HepG2 (cell line): ENCODE results near the gene GLG1. TPM values are rescaled to one million over a fixed set of nuclear protein-coding genes. Genes with fewer than 3 reads are reported as not detected.

Source experiments
- ATAC-seq: fragments of 200-7000 bp; cut with Tn5 transposase; 3 replicates; pipeline ENCODE4 v1.9.1; 2020; ENCODE audit warnings: mild to moderate bottlenecking, moderate library complexity
- BruUV-seq: library from RNA; stranded (reverse); fragments of 400-500 nt; replicated peaks from 2 replicates; lab custom pipeline; 2021; lab: Mats Ljungman, UMichigan
- CTCF ChIA-PET: fragments of 300-600 bp; formaldehyde crosslinking; extraction: SDS; loops from one replicate; lab custom pipeline; 2021; ENCODE audit warnings: low total read pairs, inconsistent platforms, low intra/inter-chr PET ratio; lab: Yijun Ruan, JAX
- POLR2A ChIA-PET: fragments of 350-600 bp; sonication (Branson Sonifier 250); formaldehyde crosslinking; loops from one replicate; lab custom pipeline; 2020; ENCODE audit warnings: antibody characterized with exemption, inconsistent platforms; lab: Yijun Ruan, JAX
- DNase-seq: peaks from one replicate; pipeline ENCODE4 v3.0.0-alpha.2; 2015; ENCODE audit warnings: low spot score
- FAIRE-seq: peaks from 3 replicates; lab custom pipeline; 2011; peaks lifted over from hg19 to GRCh38; lab: Jason Lieb, UNC
- H2AFZ ChIP-seq: one replicate; pipeline ENCODE4 v1.6.1; 2011; ENCODE audit warnings: low read length, inconsistent platforms
- H3K27ac ChIP-seq: fragments of 300-600 bp; 3 replicates; pipeline ENCODE4 v1.8.0; 2011; ENCODE audit warnings: mixed run types, mild to moderate bottlenecking, mixed read lengths, low read length, inconsistent platforms; ENCODE audit not compliant: insufficient read depth; ENCODE audit errors: extremely low read length
- H3K27me3 ChIP-seq, 2 experiments: fragments of 200-600 bp in 1 of 2; 2 replicates in 1 of 2; 3 replicates in 1 of 2; pipeline versions ENCODE4 v1.6.0 to v1.8.0; 2011; ENCODE audit warnings: low read length in 2 of 2, mild to moderate bottlenecking in 2 of 2, moderate library complexity in 2 of 2, inconsistent platforms in 1 of 2; ENCODE audit not compliant: insufficient read depth in 2 of 2, control insufficient read depth in 1 of 2
- H3K36me3 ChIP-seq, 2 experiments: fragments of 200-600 bp in 1 of 2; replicated peaks in 1 of 2; 2 replicates in 1 of 2; 3 replicates in 1 of 2; pipeline versions ENCODE4 v1.5.1 to v1.8.0; 2011; ENCODE audit warnings: low read length in 2 of 2, inconsistent platforms in 1 of 2; ENCODE audit not compliant: insufficient read depth in 2 of 2, control insufficient read depth in 1 of 2
- H3K4me1 ChIP-seq: 2 replicates; pipeline ENCODE4 v1.5.1; 2012; ENCODE audit warnings: low read length, inconsistent platforms; ENCODE audit not compliant: insufficient read depth
- H3K4me2 ChIP-seq: 2 replicates; pipeline ENCODE4 v1.6.0; 2011; ENCODE audit warnings: low read depth, low read length, inconsistent platforms
- H3K4me3 ChIP-seq, 3 experiments: fragments of 200-600 bp in 1 of 3; sonication (generic), shearing (Covaris generic) in 1 of 3; replicated peaks in 1 of 3; 2 replicates each; pipeline ENCODE4 v1.5.1; 2011 to 2016; ENCODE audit warnings: low read length in 3 of 3, inconsistent platforms in 2 of 3, low read depth in 2 of 3, mild to moderate bottlenecking in 2 of 3, control low read depth in 1 of 3, mixed read lengths in 1 of 3; ENCODE audit not compliant: insufficient read depth in 1 of 3
- H3K79me2 ChIP-seq: one replicate; pipeline ENCODE4 v1.6.1; 2011; ENCODE audit warnings: low read length, inconsistent platforms; ENCODE audit not compliant: insufficient read depth
- H3K9ac ChIP-seq: 2 replicates; pipeline ENCODE4 v1.6.0; 2011; ENCODE audit warnings: mild to moderate bottlenecking, low read depth, low read length, inconsistent platforms; ENCODE audit not compliant: insufficient read depth
- H3K9me3 ChIP-seq: 2 replicates; pipeline ENCODE4 v1.5.1; 2012; ENCODE audit warnings: mild to moderate bottlenecking, low read length
- H4K20me1 ChIP-seq: 2 replicates; pipeline ENCODE4 v1.6.0; 2011; ENCODE audit warnings: inconsistent platforms, mild to moderate bottlenecking, low read length, moderate library complexity; ENCODE audit not compliant: insufficient read depth
- CCAR2 ChIP-seq: fragments of 200-400 bp; formaldehyde crosslinking; optimal IDR thresholded peaks from 2 replicates; pipeline ENCODE3; 2018; ENCODE audit warnings: low read depth, mild to moderate bottlenecking, low read length, moderate library complexity
- CEBPZ ChIP-seq: IDR thresholded peaks from 2 replicates; pipeline ENCODE4 v1.6.1; 2012; ENCODE audit warnings: low read length, improper control_type of control experiment
- CHD4 ChIP-seq: fragments of 200-600 bp; sonication (generic); IDR thresholded peaks from 2 replicates; pipeline ENCODE4 v1.7.0; 2017; ENCODE audit warnings: mild to moderate bottlenecking, low read length, borderline replicate concordance
- ISX ChIP-seq: sonication (generic); formaldehyde crosslinking; conservative IDR thresholded peaks from 2 replicates; pipeline ENCODE4 v1.5.0; 2020; ENCODE audit warnings: missing genetic modification reagents
- MED8 ChIP-seq: sonication (generic); formaldehyde crosslinking; IDR thresholded peaks from 2 replicates; pipeline ENCODE4 v1.8.1; 2023; ENCODE audit warnings: mild to moderate bottlenecking, missing genetic modification reagents; ENCODE audit not compliant: insufficient replicate concordance
- NAIF1 ChIP-seq: sonication (generic); formaldehyde crosslinking; IDR thresholded peaks from 2 replicates; pipeline ENCODE4 v1.5.0; 2020; ENCODE audit warnings: mild to moderate bottlenecking, missing genetic modification reagents, borderline replicate concordance
- RELA ChIP-seq: sonication (generic); formaldehyde crosslinking; IDR thresholded peaks from 2 replicates; pipeline ENCODE4 v1.4.0; 2020; ENCODE audit warnings: missing genetic modification reagents
- RFX5 ChIP-seq: IDR thresholded peaks from 2 replicates; pipeline ENCODE4 v1.6.1; 2011; ENCODE audit warnings: low read depth, low read length, improper control_type of control experiment
- SIX1 ChIP-seq: sonication (generic); formaldehyde crosslinking; IDR thresholded peaks from 2 replicates; pipeline ENCODE4 v1.4.0; 2020; ENCODE audit warnings: missing genetic modification reagents, borderline replicate concordance
- ZFP36L2 ChIP-seq: sonication (generic); formaldehyde crosslinking; IDR thresholded peaks from 2 replicates; pipeline ENCODE4 v1.4.0; 2020; ENCODE audit warnings: missing genetic modification reagents
- ZFP62 ChIP-seq: sonication (generic); formaldehyde crosslinking; IDR thresholded peaks from 2 replicates; pipeline ENCODE4 v1.4.0; 2020; ENCODE audit warnings: missing genetic modification reagents
- ZFP90 ChIP-seq: sonication (generic); formaldehyde crosslinking; IDR thresholded peaks from 2 replicates; pipeline ENCODE4 v1.8.0; 2022; ENCODE audit warnings: missing genetic modification reagents, mild to moderate bottlenecking, inconsistent platforms, borderline replicate concordance
- ZKSCAN8 ChIP-seq: IDR thresholded peaks from 2 replicates; pipeline ENCODE4 v1.6.1; 2016; ENCODE audit warnings: borderline replicate concordance, missing genetic modification reagents, missing compliant biosample characterization
- ZNF12 ChIP-seq: sonication (generic); formaldehyde crosslinking; IDR thresholded peaks from 2 replicates; pipeline ENCODE4 v1.5.0; 2020; ENCODE audit warnings: missing genetic modification reagents
- ZNF136 ChIP-seq: sonication (generic); formaldehyde crosslinking; IDR thresholded peaks from 2 replicates; pipeline ENCODE4 v1.8.1; 2022; ENCODE audit warnings: low read depth, mild to moderate bottlenecking, moderate library complexity, missing genetic modification reagents
- ZNF232 ChIP-seq: sonication (generic); formaldehyde crosslinking; IDR thresholded peaks from 2 replicates; pipeline ENCODE4 v1.4.0; 2020; ENCODE audit warnings: missing genetic modification reagents, borderline replicate concordance
- WGBS: methylation state at CpG from one replicate; pipeline ENCODE4 v1.1.6; 2017; ENCODE audit warnings: low lambda C conversion rate; 5-methylcytosine and 5-hydroxymethylcytosine counted together
- in situ Hi-C: cut with HindIII; loops from 2 replicates; pipeline ENCODE4 v1.10.0; 2017; ENCODE audit warnings: low pct_unique_long_range_greater_than_20kb; ENCODE audit not compliant: extremely low pct_ligation_motif_present
- intact Hi-C: fragments of 100-400 bp; cut with micrococcal nuclease; formaldehyde crosslinking; loops from one replicate; pipeline ENCODE4 v1.10.0; 2022; ENCODE audit not compliant: unreplicated experiment
- polyA plus RNA-seq, 8 experiments: library from polyadenylated mRNA; depleted of rRNA in 3 of 8; stranded (reverse) in 7 of 8; unstranded in 1 of 8; fragments of >200 nt; fragmentation: Illumina TruSeq in 4 of 8; extraction: Trizol in 4 of 8; gene quantifications; 2 replicates each; pipeline versions ENCODE4 v1.2.1 to v1.2.3, GENCODE V29; 2011 to 2016; ENCODE audit warnings: low read depth in 4 of 8, missing spikeins in 1 of 8, mixed read lengths in 1 of 8; ENCODE audit not compliant: insufficient read depth in 1 of 8
- total RNA-seq, 5 experiments: library from RNA; depleted of rRNA; stranded (reverse); fragments of >200 nt; fragmentation: Illumina TruSeq; extraction: Trizol; gene quantifications; 2 replicates each; pipeline ENCODE4 v1.2.3, GENCODE V29; 2016; ENCODE audit warnings: low read depth in 1 of 5

The GLG1 gene
- total and polyA plus RNA-seq, 2 of the 13 experiments (the other 11 are each of a cell fraction or from before 2014, with no cell fraction given), result 87.7 to 141 TPM

GRCh38 chr16:74524926-74525325 lies 82.0 kb downstream of the GLG1 start:
- no peaks in the 10 kb centered on the region for H3K79me2 ChIP-seq
- ATAC-seq, result no peak
- no TSS peak for BruUV-seq
- H3K27ac ChIP-seq, result no peak overlapping the region
- no peak overlapping the region for H3K9ac ChIP-seq
- DNase-seq, result no peak
- H3K9me3 ChIP-seq, result peaks cover 14% of the 10 kb centered on the region; the same call in 1 of the 2 replicates
- no peak for FAIRE-seq
- H4K20me1 ChIP-seq, result no peaks in the 10 kb centered on the region; the same call in 1 of the 2 replicates
- no peak for TF ChIP-seq ZFP36L2
- TF ChIP-seq ZNF136, result no peak
- TF ChIP-seq SIX1 (CRISPR knock-in tag), result no peak
- TF ChIP-seq CHD4, result no peak
- TF ChIP-seq ZNF12 (CRISPR knock-in tag), result no peak
- no peak for TF ChIP-seq RFX5
- intact Hi-C loops, result no loop called here
- H3K4me3 ChIP-seq, result no peak overlapping the region
- no peaks in the 10 kb centered on the region for H3K27me3 ChIP-seq
- no peak overlapping the region for H3K4me2 ChIP-seq
- in situ Hi-C loops, result no loop called here
- ChIA-PET CTCF (no interaction called here), POLR2A (no interaction called here)
- H3K36me3 ChIP-seq, result peaks cover 4 to 21% of the 10 kb centered on the region in 2 experiments
- H2AFZ ChIP-seq, result no peak overlapping the region
- no peaks in the 10 kb centered on the region for H3K4me1 ChIP-seq

GRCh38 chr16:74524117-74524516 lies 82.8 kb downstream of the GLG1 start:
- no peak overlapping the region for H2AFZ ChIP-seq
- ChIA-PET CTCF (no interaction called here), POLR2A (no interaction called here)
- H3K4me3 ChIP-seq, result no peak overlapping the region
- DNase-seq (no peak), FAIRE-seq (no peak), ATAC-seq (no peak)
- no peaks in the 10 kb centered on the region for H3K27me3 ChIP-seq
- H3K79me2 ChIP-seq, result no peaks in the 10 kb centered on the region
- peaks cover 14% of the 10 kb centered on the region; the same call in 1 of the 2 replicates for H3K9me3 ChIP-seq
- H3K27ac ChIP-seq, result no peak overlapping the region
- no TSS peak for BruUV-seq
- peaks cover 4 to 22% of the 10 kb centered on the region in 2 experiments for H3K36me3 ChIP-seq
- no peak overlapping the region for H3K4me2 ChIP-seq
- no peaks in the 10 kb centered on the region; the same call in 1 of the 2 replicates for H4K20me1 ChIP-seq
- H3K9ac ChIP-seq, result no peak overlapping the region
- WGBS, result 96% methylated on average over 5 of the region's 5 CpGs
- intact Hi-C loops, result no loop called here
- H3K4me1 ChIP-seq, result no peaks in the 10 kb centered on the region
- in situ Hi-C loops, result no loop called here
- no peak for TF ChIP-seq ISX
- TF ChIP-seq ZKSCAN8 (CRISPR knock-in tag), result no peak
- no peak for TF ChIP-seq MED8
- TF ChIP-seq ZFP90 (CRISPR knock-in tag), result no peak
- TF ChIP-seq ZFP62, result no peak
- TF ChIP-seq ZNF232 (CRISPR knock-in tag), result no peak
- no peak for TF ChIP-seq CCAR2
- no peak for TF ChIP-seq CEBPZ
- no peak for TF ChIP-seq NAIF1 (CRISPR knock-in tag)
- no peak for TF ChIP-seq RELA
